Body of pancreas (tissue), 4 donors: ENCODE results near the gene DMRT2. TPM values are rescaled to one million over a fixed set of nuclear protein-coding genes. Genes with fewer than 3 reads are reported as not detected.

Experiments used
- ATAC-seq: fragments of 150-250 bp; one replicate; pipeline ENCODE4 v1.9.1; 2016
- DNase-seq, 4 donors: peaks; one replicate each; pipeline ENCODE4 v3.0.0-alpha.2; 2019
- H3K27ac ChIP-seq, 4 donors: fragments of 200-600 bp; sonication (generic); 1 replicate in 3 of 4; 2 replicates in 1 of 4; pipeline versions ENCODE4 v1.5.1 to v1.6.1; 2016 to 2019; ENCODE audit warnings: mild to moderate bottlenecking in 1 of 4, mixed read lengths in 1 of 4, moderate library complexity in 1 of 4
- H3K27me3 ChIP-seq, 2 donors: fragments of 200-600 bp; sonication (generic); one replicate each; pipeline ENCODE4 v1.6.0; 2016; ENCODE audit warnings: mild to moderate bottlenecking in 1 of 2
- H3K36me3 ChIP-seq, 2 donors: fragments of 200-600 bp; sonication (generic); replicated peaks in 1 of 2; 2 replicates each; pipeline ENCODE4 v1.5.1; 2016; ENCODE audit warnings: low read depth in 2 of 2; ENCODE audit not compliant: insufficient read depth in 1 of 2
- H3K4me1 ChIP-seq: fragments of 200-600 bp; sonication (generic); one replicate; pipeline ENCODE4 v1.6.0; 2016
- H3K4me3 ChIP-seq, 2 donors: fragments of 200-600 bp; sonication (generic); 1 replicate in 1 of 2; 2 replicates in 1 of 2; pipeline ENCODE4 v1.5.1; 2016 to 2019
- H3K9me3 ChIP-seq, 3 donors: fragments of 200-600 bp; sonication (generic); 1 replicate in 2 of 3; 2 replicates in 1 of 3; pipeline ENCODE4 v1.5.1; 2016
- CTCF ChIP-seq, 7 experiments: fragments of 450-650 bp in 4 of 7; fragments of 200-600 bp in 3 of 7; sonication (generic) in 3 of 7; IDR thresholded peaks; one replicate each; pipeline ENCODE4 v1.5.1; 2016 to 2019; ENCODE audit warnings: antibody characterized with exemption in 7 of 7
- POLR2A ChIP-seq, 3 donors: fragments of 450-650 bp; IDR thresholded peaks; one replicate each; pipeline ENCODE4 v1.6.1; 2016; ENCODE audit warnings: antibody characterized with exemption in 3 of 3, mild to moderate bottlenecking in 2 of 3
- WGBS, 2 donors: methylation state at CpG; one replicate each; pipeline ENCODE4 v1.1.5; 2017; 5-methylcytosine and 5-hydroxymethylcytosine counted together
- intact Hi-C: fragments of 100-400 bp; cut with DNase I; formaldehyde crosslinking; loops from one replicate; pipeline ENCODE4 v1.15.1; 2023
- total RNA-seq, 2 donors: library from RNA; depleted of rRNA; stranded (reverse); fragments of >200 nt; gene quantifications; one replicate each; pipeline ENCODE4 v1.1.0, GENCODE V29; 2016

Gene DMRT2
- total RNA-seq, 2 donors from 2014 or later, result 4.0 TPM; not detected in 1

GRCh38 chr9:1077616-1078015 lies 27.5 kb downstream of the DMRT2 start:
- no peaks in the 10 kb centered on the region for H3K27me3 ChIP-seq
- no peak for ATAC-seq
- intact Hi-C loops, result no loop called here
- no peaks in the 10 kb centered on the region for H3K4me1 ChIP-seq
- DNase-seq, result no peak
- no peaks in the 10 kb centered on the region for H3K36me3 ChIP-seq
- no peak overlapping the region for H3K27ac ChIP-seq
- no peak for TF ChIP-seq CTCF (IDR thresholded peaks at IDR 0.05)
- no peak for TF ChIP-seq POLR2A (IDR thresholded peaks at IDR 0.05)
- no peak overlapping the region for H3K4me3 ChIP-seq
- 69 to 84% methylated on average over 2 of the region's 2 CpGs for WGBS, 2 donors
- H3K9me3 ChIP-seq, result no peaks in the 10 kb centered on the region

GRCh38 chr9:1083325-1083913 lies 33.3 kb downstream of the DMRT2 start:
- Histone ChIP-seq H3K4me3 (no peak overlapping the region), H3K4me1 (no peaks in the 10 kb centered on the region), H3K36me3 (no peaks in the 10 kb centered on the region), H3K9me3 (no peaks in the 10 kb centered on the region), H3K27me3 (peaks cover 0 to 4% of the 10 kb centered on the region in 2 donors), H3K27ac (no peak overlapping the region)
- no peak for ATAC-seq
- TF ChIP-seq POLR2A (IDR thresholded peaks at IDR 0.05), result no peak
- WGBS, 2 donors, result 12 to 18% methylated on average over 13 of the region's 13 CpGs
- intact Hi-C loops, result no loop called here
- DNase-seq, result peak in 3 of 4 donors; percentile 5 to 29 (median 20)

- H3K4me1 ChIP-seq, result no peaks in the 10 kb centered on the region
- no peak overlapping the region for H3K4me3 ChIP-seq
- ATAC-seq, result no peak
- TF ChIP-seq POLR2A (IDR thresholded peaks at IDR 0.05) (no peak), CTCF (IDR thresholded peaks at IDR 0.05) (no peak)
- DNase-seq, result no peak
- H3K36me3 ChIP-seq, result no peaks in the 10 kb centered on the region
- H3K27ac ChIP-seq, result no peak overlapping the region
- H3K27me3 ChIP-seq, result peaks cover 0 to 4% of the 10 kb centered on the region in 2 donors
- WGBS, 2 donors, result 80 to 90% methylated on average over 4 of the region's 4 CpGs
- no peaks in the 10 kb centered on the region for H3K9me3 ChIP-seq
- intact Hi-C loops, result no loop called here
Observed at GRCh38 chr9:1085086-1085485, 34.9 kb downstream of the DMRT2 start.

- no peaks in the 10 kb centered on the region for H3K4me1 ChIP-seq
- ATAC-seq, result no peak
- no peak for TF ChIP-seq CTCF (IDR thresholded peaks at IDR 0.05)
- no peak for TF ChIP-seq POLR2A (IDR thresholded peaks at IDR 0.05)
- no peaks in the 10 kb centered on the region for H3K36me3 ChIP-seq
- H3K9me3 ChIP-seq, result no peaks in the 10 kb centered on the region
- H3K27me3 ChIP-seq, result peaks cover 0 to 4% of the 10 kb centered on the region in 2 donors
- DNase-seq, result no peak
- 48 to 55% methylated on average over 3 of the region's 3 CpGs for WGBS, 2 donors
- no peak overlapping the region for H3K4me3 ChIP-seq
- intact Hi-C loops, result no loop called here
- no peak overlapping the region for H3K27ac ChIP-seq
Observed at GRCh38 chr9:1086517-1086916, 36.4 kb downstream of the DMRT2 start.

GRCh38 chr9:1087120-1087881 lies 37.1 kb downstream of the DMRT2 start:
- TF ChIP-seq POLR2A (IDR thresholded peaks at IDR 0.05), result no peak
- peaks cover 0 to 4% of the 10 kb centered on the region in 2 donors for H3K27me3 ChIP-seq
- intact Hi-C loops, result no loop called here
- no peaks in the 10 kb centered on the region for H3K9me3 ChIP-seq
- H3K4me3 ChIP-seq, result no peak overlapping the region
- ATAC-seq (no peak), DNase-seq (no peak)
- no peak overlapping the region for H3K27ac ChIP-seq
- H3K36me3 ChIP-seq, result no peaks in the 10 kb centered on the region
- WGBS, 2 donors, result 78% methylated on average over 7 of the region's 7 CpGs
- no peaks in the 10 kb centered on the region for H3K4me1 ChIP-seq
